ENCODE data around the gene BTBD18. TPM values are rescaled to one million over a fixed set of nuclear protein-coding genes. Genes with fewer than 3 reads are reported as not detected.

Gene BTBD18
- not detected for total RNA-seq
- polyA plus RNA-seq = under 1 TPM in 1 of 2 donors, not detected in 1; 0.13 TPM

- Histone ChIP-seq H3K9me3 (ENCODE audit: control insufficient read depth in 4 of 4, low read length in 3 of 4) (no peaks in the 10 kb centered on the region), H3K4me1 (ENCODE audit: control insufficient read depth in 4 of 4, insufficient read depth in 4 of 4, low read length in 3 of 4) (peaks cover 0 to 3% (median 0%) of the 10 kb centered on the region in 4 donors), H3K36me3 (ENCODE audit: control insufficient read depth in 4 of 4, insufficient read depth in 3 of 4, low read depth in 1 of 4, low read length in 3 of 4) (no peaks in the 10 kb centered on the region), H3K27me3 (ENCODE audit: control insufficient read depth in 4 of 4, insufficient read depth in 4 of 4, low read length in 3 of 4) (no peaks in the 10 kb centered on the region), H3K27ac (ENCODE audit: low read depth in 1 of 2, low read length in 2 of 2) (no peak within 1 kb of the TSS), H3K4me3 (ENCODE audit: low read depth in 1 of 3, low read length in 3 of 3) (no peak within 1 kb of the TSS), H3K9ac (ENCODE audit: low read depth in 1 of 2, low read length in 2 of 2) (no peak within 1 kb of the TSS)
- WGBS = 50% methylated on average over 10 of the region's 10 CpGs
- no peak for DNase-seq (ENCODE audit: low spot score)
- TF ChIP-seq ZBTB33 (IDR thresholded peaks at IDR 0.05) (no peak), RAD21 (IDR thresholded peaks at IDR 0.05) (peak; percentile 79 to 87), CTCF (IDR thresholded peaks at IDR 0.05; ENCODE audit: low read depth, low read length, missing input control) (peak; percentile 59)
Observed at GRCh38 chr11:57751676-57752253, at the start of gene BTBD18. TSS of gene BTBD18 (minus strand) at chr11:57751819. CDS start at chr11:57751188, 631 bp downstream.

- no peak overlapping the region for H3K4me3 ChIP-seq (ENCODE audit: low read depth in 1 of 3, low read length in 3 of 3)
- H3K27me3 ChIP-seq (ENCODE audit: control insufficient read depth in 4 of 4, insufficient read depth in 4 of 4, low read length in 3 of 4) = no peaks in the 10 kb centered on the region
- H3K9ac ChIP-seq (ENCODE audit: low read depth in 1 of 2, low read length in 2 of 2) = peak overlapping the region in 1 of 2 donors; percentile 31
- no peaks in the 10 kb centered on the region for H3K9me3 ChIP-seq (ENCODE audit: control insufficient read depth in 4 of 4, low read length in 3 of 4)
- no peak for DNase-seq (ENCODE audit: low spot score)
- H3K4me1 ChIP-seq (ENCODE audit: control insufficient read depth in 4 of 4, insufficient read depth in 4 of 4, low read length in 3 of 4) = peaks cover 11 to 38% (median 31%) of the 10 kb centered on the region in 4 donors
- no peak overlapping the region for H3K27ac ChIP-seq (ENCODE audit: low read depth in 1 of 2, low read length in 2 of 2)
- H3K36me3 ChIP-seq (ENCODE audit: control insufficient read depth in 4 of 4, insufficient read depth in 3 of 4, low read depth in 1 of 4, low read length in 3 of 4) = peaks cover 12 to 56% (median 48%) of the 10 kb centered on the region in 4 donors
- TF ChIP-seq EGR1 (IDR thresholded peaks at IDR 0.05; ENCODE audit: low read depth in 2 of 2) (no peak), RXRA (IDR thresholded peaks at IDR 0.05) (no peak)
Observed at GRCh38 chr11:57801183-57801485, 49.5 kb upstream of the BTBD18 start.

- DNase-seq (ENCODE audit: low spot score) = no peak
- WGBS = 55% methylated on average over 4 of the region's 4 CpGs
- Histone ChIP-seq H3K9ac (ENCODE audit: low read depth in 1 of 2, low read length in 2 of 2) (peak overlapping the region in 1 of 2 donors; percentile 31), H3K27me3 (ENCODE audit: control insufficient read depth in 4 of 4, insufficient read depth in 4 of 4, low read length in 3 of 4) (no peaks in the 10 kb centered on the region), H3K4me3 (ENCODE audit: low read depth in 1 of 3, low read length in 3 of 3) (no peak overlapping the region), H3K9me3 (ENCODE audit: control insufficient read depth in 4 of 4, low read length in 3 of 4) (no peaks in the 10 kb centered on the region), H3K27ac (ENCODE audit: low read depth in 1 of 2, low read length in 2 of 2) (peak overlapping the region; percentile 9 to 36), H3K4me1 (ENCODE audit: control insufficient read depth in 4 of 4, insufficient read depth in 4 of 4, low read length in 3 of 4) (peaks cover 11 to 38% (median 31%) of the 10 kb centered on the region in 4 donors), H3K36me3 (ENCODE audit: control insufficient read depth in 4 of 4, insufficient read depth in 3 of 4, low read depth in 1 of 4, low read length in 3 of 4) (peaks cover 12 to 54% (median 47%) of the 10 kb centered on the region in 4 donors)
- TF ChIP-seq JUND (IDR thresholded peaks at IDR 0.05) (peak in 1 of 2 donors; percentile 76), MAX (IDR thresholded peaks at IDR 0.05) (peak; percentile 50), YY1 (IDR thresholded peaks at IDR 0.05) (peak; percentile 78), FOXA2 (IDR thresholded peaks at IDR 0.05) (peak; percentile 87), FOXA1 (IDR thresholded peaks at IDR 0.05) (peak; percentile 73), TAF1 (conservative IDR thresholded peaks at IDR 0.05) (no peak), REST (IDR thresholded peaks at IDR 0.05) (no peak), ZBTB33 (IDR thresholded peaks at IDR 0.05) (no peak), HNF4G (IDR thresholded peaks at IDR 0.05) (no peak), EGR1 (IDR thresholded peaks at IDR 0.05; ENCODE audit: low read depth in 2 of 2) (no peak), RAD21 (IDR thresholded peaks at IDR 0.05) (peak; percentile 97 to 99), NR2F2 (IDR thresholded peaks at IDR 0.05) (no peak), GABPA (IDR thresholded peaks at IDR 0.05 in 1 of 2, conservative IDR thresholded peaks at IDR 0.05 in 1 of 2) (peak; percentile 18 to 69)
Observed at GRCh38 chr11:57800444-57801182, 49.0 kb upstream of the BTBD18 start.
